Esophagus muscularis mucosa (tissue), 4 donors: ENCODE data around the gene NSD2. TPM values are rescaled to one million over a fixed set of nuclear protein-coding genes. Genes with fewer than 3 reads are reported as not detected.

ENCODE experiments used
- DNase-seq: peaks from one replicate; pipeline ENCODE4 v3.0.0-alpha.2; 2017; ENCODE audit errors: extremely low spot score
- H3K27ac ChIP-seq, 4 donors: fragments of 200-600 bp; sonication (generic); replicated peaks in 1 of 4; 1 replicate in 3 of 4; 2 replicates in 1 of 4; pipeline ENCODE4 v1.5.1; 2016 to 2019; ENCODE audit warnings: mild to moderate bottlenecking in 1 of 4
- H3K27me3 ChIP-seq, 4 donors: fragments of 200-600 bp; sonication (generic); one replicate each; pipeline versions ENCODE4 v1.5.1 to v1.6.0; 2016 to 2019
- H3K36me3 ChIP-seq, 4 donors: fragments of 200-600 bp; sonication (generic); one replicate each; pipeline ENCODE4 v1.5.1; 2016 to 2019
- H3K4me1 ChIP-seq, 4 donors: fragments of 200-600 bp; sonication (generic); one replicate each; pipeline ENCODE4 v1.5.1; 2016 to 2019
- H3K4me3 ChIP-seq, 4 donors: fragments of 200-600 bp; sonication (generic); 1 replicate in 2 of 4; 2 replicates in 2 of 4; pipeline ENCODE4 v1.5.1; 2016 to 2019; ENCODE audit warnings: mild to moderate bottlenecking in 4 of 4, moderate library complexity in 1 of 4
- H3K9me3 ChIP-seq, 4 donors: fragments of 200-600 bp; sonication (generic); 1 replicate in 3 of 4; 2 replicates in 1 of 4; pipeline ENCODE4 v1.5.1; 2016 to 2019
- CTCF ChIP-seq, 3 experiments: fragments of 200-600 bp in 2 of 3; fragments of 450-650 bp in 1 of 3; sonication (generic) in 2 of 3; IDR thresholded peaks; one replicate each; pipeline ENCODE4 v1.5.1; 2017 to 2019; ENCODE audit warnings: antibody characterized with exemption in 3 of 3, mild to moderate bottlenecking in 2 of 3, moderate library complexity in 1 of 3
- EP300 ChIP-seq: sonication (generic); formaldehyde crosslinking; IDR thresholded peaks from one replicate; pipeline ENCODE4 v1.6.1; 2017; ENCODE audit warnings: antibody characterized with exemption
- POLR2A ChIP-seq: fragments of 450-650 bp; IDR thresholded peaks from one replicate; pipeline ENCODE4 v1.6.1; 2017; ENCODE audit warnings: antibody characterized with exemption, moderate library complexity, mild to moderate bottlenecking, low read depth
- POLR2AphosphoS5 ChIP-seq, 2 donors: sonication (generic); formaldehyde crosslinking; IDR thresholded peaks; one replicate each; pipeline ENCODE4 v1.6.1; 2017; ENCODE audit warnings: antibody characterized with exemption in 2 of 2
- WGBS: methylation state at CpG from one replicate; pipeline ENCODE4 v1.1.5; 2018; 5-methylcytosine and 5-hydroxymethylcytosine counted together
- intact Hi-C: fragments of 100-400 bp; cut with DNase I; formaldehyde crosslinking; loops from one replicate; pipeline ENCODE4 v1.15.1; 2023
- total RNA-seq, 4 donors: library from RNA; depleted of rRNA; stranded (reverse); fragments of >200 nt; gene quantifications; one replicate each; pipeline versions ENCODE4 v1.1.0 to v1.2.1, GENCODE V29; 2016

Gene NSD2
- total RNA-seq, 4 donors from 2014 or later: 31.8 to 44.2 (median 37.5) TPM

GRCh38 chr4:1987721-1988326 is 116.6 kb downstream of the NSD2 start:
- no peaks in the 10 kb centered on the region for H3K9me3 ChIP-seq
- WGBS: 91% methylated on average over 17 of the region's 26 CpGs
- H3K4me3 ChIP-seq: no peak overlapping the region
- peaks cover 5 to 10% (median 8%) of the 10 kb centered on the region in 4 donors for H3K4me1 ChIP-seq
- peaks cover 55 to 94% (median 90%) of the 10 kb centered on the region in 4 donors for H3K36me3 ChIP-seq
- DNase-seq: no peak
- H3K27me3 ChIP-seq: no peaks in the 10 kb centered on the region
- H3K27ac ChIP-seq: no peak overlapping the region
- no peak for TF ChIP-seq EP300
- intact Hi-C loops: no loop called here

- no peak for DNase-seq
- Histone ChIP-seq H3K27ac (no peak overlapping the region), H3K4me3 (no peak overlapping the region), H3K4me1 (peaks cover 6 to 15% (median 8%) of the 10 kb centered on the region in 4 donors), H3K27me3 (no peaks in the 10 kb centered on the region), H3K9me3 (no peaks in the 10 kb centered on the region), H3K36me3 (peaks cover 50 to 89% (median 86%) of the 10 kb centered on the region in 4 donors)
- 93% methylated on average over 12 of the region's 12 CpGs for WGBS
- no peak for TF ChIP-seq EP300
- intact Hi-C loops: no loop called here
Measured at GRCh38 chr4:1988327-1988724, 117.1 kb downstream of the NSD2 start.

- intact Hi-C loops: no loop called here
- no peaks in the 10 kb centered on the region for H3K9me3 ChIP-seq
- H3K27me3 ChIP-seq: no peaks in the 10 kb centered on the region
- TF ChIP-seq POLR2AphosphoS5 (IDR thresholded peaks at IDR 0.05): no peak
- TF ChIP-seq POLR2A: no peak
- no peak for TF ChIP-seq EP300
- no peak for TF ChIP-seq CTCF (IDR thresholded peaks at IDR 0.05)
- DNase-seq: no peak
- 92% methylated on average over 29 of the region's 33 CpGs for WGBS
- peaks cover 40 to 75% (median 72%) of the 10 kb centered on the region in 4 donors for H3K36me3 ChIP-seq
- peaks cover 0 to 15% (median 8%) of the 10 kb centered on the region in 4 donors for H3K4me1 ChIP-seq
- H3K4me3 ChIP-seq: no peak overlapping the region
- H3K27ac ChIP-seq: no peak overlapping the region
Measured at GRCh38 chr4:1989533-1990347, 118.5 kb downstream of the NSD2 start.

- no peak overlapping the region for H3K4me3 ChIP-seq
- peaks cover 38 to 69% (median 66%) of the 10 kb centered on the region in 4 donors for H3K36me3 ChIP-seq
- TF ChIP-seq CTCF (IDR thresholded peaks at IDR 0.05): no peak
- TF ChIP-seq EP300: no peak
- no peak for TF ChIP-seq POLR2A
- TF ChIP-seq POLR2AphosphoS5 (IDR thresholded peaks at IDR 0.05): no peak
- WGBS: 96% methylated on average over 9 of the region's 10 CpGs
- peaks cover 0 to 15% (median 8%) of the 10 kb centered on the region in 4 donors for H3K4me1 ChIP-seq
- DNase-seq: no peak
- intact Hi-C loops: no loop called here
- no peak overlapping the region for H3K27ac ChIP-seq
- no peaks in the 10 kb centered on the region for H3K27me3 ChIP-seq
- H3K9me3 ChIP-seq: no peaks in the 10 kb centered on the region
Measured at GRCh38 chr4:1990348-1990645, 119.1 kb downstream of the NSD2 start.

GRCh38 chr4:1990676-1991075 is 119.5 kb downstream of the NSD2 start:
- Histone ChIP-seq H3K4me1 (peaks cover 0 to 15% (median 8%) of the 10 kb centered on the region in 4 donors), H3K27ac (no peak overlapping the region), H3K27me3 (no peaks in the 10 kb centered on the region), H3K36me3 (peaks cover 35 to 65% (median 62%) of the 10 kb centered on the region in 4 donors), H3K4me3 (no peak overlapping the region), H3K9me3 (no peaks in the 10 kb centered on the region)
- intact Hi-C loops: no loop called here
- TF ChIP-seq CTCF (IDR thresholded peaks at IDR 0.05): no peak
- TF ChIP-seq EP300: no peak
- TF ChIP-seq POLR2A: no peak
- no peak for TF ChIP-seq POLR2AphosphoS5 (IDR thresholded peaks at IDR 0.05)
- DNase-seq: no peak
- 90% methylated on average over 5 of the region's 5 CpGs for WGBS
